Adrenal gland (tissue), 12 donors: ENCODE data around the gene HOXA6. TPM values are rescaled to one million over a fixed set of nuclear protein-coding genes. Genes with fewer than 3 reads are reported as not detected.

Experiments used
- DNase-seq, 7 donors: peaks; one replicate each; pipeline ENCODE4 v3.0.0-alpha.2; 2019 to 2020
- H3K27ac ChIP-seq, 5 donors: fragments of 200-600 bp; sonication (generic) in 4 of 5; 1 replicate in 3 of 5; 2 replicates in 2 of 5; pipeline versions ENCODE4 v1.5.1 to v1.8.0; 2016 to 2020; ENCODE audit warnings: mild to moderate bottlenecking in 1 of 5
- H3K27me3 ChIP-seq: fragments of 200-600 bp; 2 replicates; pipeline ENCODE4 v1.8.0; 2021
- H3K36me3 ChIP-seq, 2 donors: fragments of 200-600 bp; replicated peaks in 1 of 2; 1 replicate in 1 of 2; 2 replicates in 1 of 2; pipeline versions ENCODE4 v1.5.1 to v1.8.0; 2018 to 2022
- H3K4me1 ChIP-seq, 2 donors: fragments of 200-600 bp; replicated peaks in 1 of 2; 1 replicate in 1 of 2; 2 replicates in 1 of 2; pipeline versions ENCODE4 v1.5.1 to v1.8.0; 2018 to 2021
- H3K4me3 ChIP-seq, 4 donors: fragments of 200-600 bp; sonication (generic) in 3 of 4; one replicate each; pipeline ENCODE4 v1.5.1; 2016 to 2018
- H3K9me3 ChIP-seq, 3 donors: fragments of 200-600 bp; sonication (generic) in 1 of 3; replicated peaks in 1 of 3; 1 replicate in 2 of 3; 2 replicates in 1 of 3; pipeline versions ENCODE4 v1.5.1 to v1.8.0; 2016 to 2021
- POLR2A ChIP-seq, 2 donors: fragments of 450-650 bp; IDR thresholded peaks; one replicate each; pipeline ENCODE4 v1.6.1; 2017; ENCODE audit warnings: antibody characterized with exemption in 2 of 2, mild to moderate bottlenecking in 2 of 2, moderate library complexity in 1 of 2
- WGBS, 4 donors: extraction: QIAGEN DNeasy Blood & Tissue Kit in 2 of 4; methylation state at CpG; one replicate each; pipeline versions ENCODE4 v1.1.5 to v1.1.7; 2013 to 2017; 5-methylcytosine and 5-hydroxymethylcytosine counted together
- intact Hi-C, 2 donors: fragments of 100-400 bp; cut with DNase I; formaldehyde crosslinking; loops; one replicate each; pipeline versions ENCODE4 v1.14.1 to v1.15.0; 2022 to 2023
- polyA plus RNA-seq, 3 donors: library from polyadenylated mRNA; stranded (reverse); fragments of 200-250 nt in 2 of 3; fragments of 350-450 nt in 1 of 3; fragmentation: Illumina TruSeq in 1 of 3; extraction: RNeasy Lipid Tissue Mini Kit (QIAGEN cat#74804) in 1 of 3; gene quantifications; one replicate each; pipeline ENCODE4 v1.2.3, GENCODE V29; 2013 to 2014
- total RNA-seq, 9 donors: library from RNA; depleted of rRNA in 4 of 9; stranded (reverse); fragments of >200 nt in 4 of 9; fragments of 120-200 nt in 1 of 9; fragmentation: NEBNext Ultra II Directional in 1 of 9; extraction: Animal tissue kit (Norgen Biotek cat#: 25700) in 1 of 9; gene quantifications; one replicate each; pipeline versions ENCODE4 v1.1.0 to v1.2.4, GENCODE V29; 2013 to 2023
- TF ChIP-seq, protein P1 (sequence below), 6 experiments: fragments of 450-650 bp in 4 of 6; fragments of 200-600 bp in 2 of 6; sonication (generic) in 1 of 6; IDR thresholded peaks; 1 replicate in 5 of 6; 2 replicates in 1 of 6; pipeline versions ENCODE4 v1.5.1 to v1.8.0; 2016 to 2021; ENCODE audit warnings: antibody characterized with exemption in 6 of 6, mild to moderate bottlenecking in 2 of 6, moderate library complexity in 1 of 6
- donor health status: healthy with polysubstance abuse.
- donor health status: Bipolar disorder and iron deficiency.
- donor health status: DM: yes; HTN: yes; CAD: no.
- donor health status: DM: no; HTN: no; CAD: no.
- donor health status: DM: no; HTN: no; CAD: no.
- donor health status: DM: yes; HTN: yes; CAD: no.

HOXA6 gene
- total and polyA plus RNA-seq, 12 donors: 1.3 to 27.2 (median 14.8) TPM

DNA sequence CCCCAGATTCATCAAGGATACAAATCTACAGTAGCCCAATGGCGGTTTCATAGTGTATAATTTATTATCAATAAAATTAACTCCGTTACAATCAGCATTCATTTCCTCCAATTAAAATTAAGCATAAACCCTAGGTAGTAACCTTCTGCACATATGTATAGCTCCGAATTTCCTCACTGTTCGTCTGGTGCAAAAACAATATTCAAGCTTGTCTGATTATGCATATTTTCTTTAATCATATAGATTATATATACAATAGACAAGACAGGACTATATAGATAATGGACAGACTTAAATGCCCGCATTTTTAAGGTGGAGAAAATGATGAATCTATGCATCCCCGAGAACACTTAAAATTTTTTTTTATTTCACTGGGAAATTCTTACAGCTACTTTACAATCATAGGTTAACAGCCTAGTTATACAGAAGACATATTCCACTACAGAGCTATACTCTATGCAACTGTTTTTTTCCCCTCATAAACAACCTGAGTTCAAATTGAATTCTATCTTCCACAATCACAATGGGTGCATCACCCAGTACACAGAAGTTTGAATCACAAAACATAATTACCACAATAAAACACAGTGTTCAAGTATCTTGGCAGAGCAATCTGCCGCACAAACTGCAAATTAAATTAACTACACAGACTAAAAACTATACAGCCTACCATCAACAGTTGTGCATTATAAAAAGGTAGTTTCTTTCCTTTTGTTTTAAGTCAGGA lies 15.2 kb upstream of the HOXA6 start:
- peaks cover 27% of the 10 kb centered on the region for H3K27me3 ChIP-seq
- H3K27ac ChIP-seq: no peak overlapping the region
- H3K4me3 ChIP-seq: peak overlapping the region in 1 of 4 donors; percentile 14

DNA sequence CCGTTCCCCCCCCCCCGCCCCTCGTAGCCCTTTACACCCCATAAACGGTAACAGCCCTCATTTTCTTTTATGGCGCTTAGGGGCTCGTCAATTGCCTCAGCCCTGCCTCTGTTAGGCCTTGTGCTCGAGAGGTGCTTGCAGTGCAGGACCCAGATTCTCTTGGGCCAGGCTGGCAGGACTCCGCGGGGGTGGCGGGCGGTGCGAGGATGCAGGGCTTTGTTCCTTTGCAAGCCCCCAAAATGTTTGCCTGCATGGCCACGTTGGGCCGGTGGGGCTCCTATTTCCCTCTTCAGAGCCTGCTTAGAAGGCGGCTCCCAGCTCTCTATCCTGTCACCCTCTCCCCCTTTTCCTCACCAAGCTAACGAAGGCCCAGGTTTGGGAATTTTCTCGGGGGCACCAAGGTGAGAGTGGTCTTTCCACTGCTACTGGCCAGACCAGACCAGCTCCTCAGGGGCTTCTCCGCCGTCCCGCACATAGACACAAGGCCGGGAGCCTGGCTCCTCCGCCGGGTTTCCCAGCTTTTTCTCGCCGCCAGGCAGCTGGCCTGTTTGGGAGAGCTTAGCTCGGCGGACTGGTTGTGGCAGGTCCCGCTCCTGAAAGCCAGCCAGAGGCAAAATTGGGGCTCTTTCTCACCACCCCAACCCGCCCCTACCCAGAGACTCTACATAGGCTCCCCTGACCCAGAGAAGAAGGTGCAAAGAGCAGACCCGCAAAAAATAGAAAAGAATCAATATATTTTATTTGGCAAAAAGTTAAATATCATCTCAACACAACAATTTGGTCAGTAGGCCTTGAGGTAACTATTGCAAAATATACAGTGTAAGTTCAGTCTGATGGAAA lies 14.4 kb upstream of the HOXA6 start:
- Histone ChIP-seq H3K4me3 (no peak overlapping the region), H3K27ac (no peak overlapping the region)
- DNase-seq: peak in 1 of 7 donors; percentile 19

More for the DNA sequence above, 15.2 kb upstream of the HOXA6 start:
- no peaks in the 10 kb centered on the region for H3K9me3 ChIP-seq
- peaks cover 4 to 24% of the 10 kb centered on the region in 2 donors for H3K4me1 ChIP-seq
- no peaks in the 10 kb centered on the region for H3K36me3 ChIP-seq
- DNase-seq: no peak
- TF ChIP-seq, protein P1, sequence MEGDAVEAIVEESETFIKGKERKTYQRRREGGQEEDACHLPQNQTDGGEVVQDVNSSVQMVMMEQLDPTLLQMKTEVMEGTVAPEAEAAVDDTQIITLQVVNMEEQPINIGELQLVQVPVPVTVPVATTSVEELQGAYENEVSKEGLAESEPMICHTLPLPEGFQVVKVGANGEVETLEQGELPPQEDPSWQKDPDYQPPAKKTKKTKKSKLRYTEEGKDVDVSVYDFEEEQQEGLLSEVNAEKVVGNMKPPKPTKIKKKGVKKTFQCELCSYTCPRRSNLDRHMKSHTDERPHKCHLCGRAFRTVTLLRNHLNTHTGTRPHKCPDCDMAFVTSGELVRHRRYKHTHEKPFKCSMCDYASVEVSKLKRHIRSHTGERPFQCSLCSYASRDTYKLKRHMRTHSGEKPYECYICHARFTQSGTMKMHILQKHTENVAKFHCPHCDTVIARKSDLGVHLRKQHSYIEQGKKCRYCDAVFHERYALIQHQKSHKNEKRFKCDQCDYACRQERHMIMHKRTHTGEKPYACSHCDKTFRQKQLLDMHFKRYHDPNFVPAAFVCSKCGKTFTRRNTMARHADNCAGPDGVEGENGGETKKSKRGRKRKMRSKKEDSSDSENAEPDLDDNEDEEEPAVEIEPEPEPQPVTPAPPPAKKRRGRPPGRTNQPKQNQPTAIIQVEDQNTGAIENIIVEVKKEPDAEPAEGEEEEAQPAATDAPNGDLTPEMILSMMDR (IDR thresholded peaks at IDR 0.05): no peak
- no peak for TF ChIP-seq POLR2A (IDR thresholded peaks at IDR 0.05)
- WGBS, 4 donors: 78 to 87% (median 86%) methylated on average over 7 of the region's 7 CpGs
- intact Hi-C loops: loop anchor here (5.0 to 10.0 kb wide), 4 partner anchors 788 to 1278 kb away; no protein-coding TSS in a partner anchor

DNA sequence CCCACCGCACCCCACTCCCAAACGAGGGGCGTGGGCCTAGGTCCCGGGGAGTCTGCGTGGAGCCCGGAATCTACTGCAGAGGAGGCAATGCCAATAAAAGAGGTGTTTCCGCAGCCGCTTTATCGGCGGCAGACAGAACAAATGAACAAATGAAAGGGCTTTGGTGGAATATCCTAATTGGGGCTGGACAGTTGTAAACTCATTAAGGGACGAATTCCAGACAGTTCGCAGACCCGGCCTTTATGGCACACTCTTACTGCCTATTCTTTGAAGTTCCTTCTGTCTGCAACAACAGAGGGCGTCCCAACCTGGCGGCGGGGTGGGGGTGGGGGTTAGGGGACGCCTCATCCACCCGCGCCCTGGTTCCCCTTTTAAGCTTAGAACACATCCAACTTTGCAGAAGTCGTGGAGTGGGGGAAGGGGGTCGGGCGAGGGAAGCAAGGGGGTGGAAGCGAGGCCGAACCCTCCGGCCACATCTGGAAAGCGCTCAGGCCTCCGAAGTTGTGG lies 13.7 kb upstream of the HOXA6 start:
- Histone ChIP-seq H3K9me3 (no peaks in the 10 kb centered on the region), H3K27ac (peak overlapping the region in 3 of 5 donors; percentile 63 to 88 (median 85)), H3K36me3 (no peaks in the 10 kb centered on the region), H3K4me1 (peaks cover 4 to 24% of the 10 kb centered on the region in 2 donors), H3K27me3 (peaks cover 17% of the 10 kb centered on the region), H3K4me3 (peak overlapping the region in 2 of 4 donors; percentile 52 to 75)
- intact Hi-C loops: loop anchor here (5.0 to 10.0 kb wide), 4 partner anchors 786 to 1276 kb away; no protein-coding TSS in a partner anchor
- TF ChIP-seq, protein P1 (IDR thresholded peaks at IDR 0.05): no peak
- 20 to 32% (median 21%) methylated on average over 17 to 27 of the region's 27 CpGs for WGBS, 4 donors
- DNase-seq: peak in 3 of 7 donors; percentile 27 to 48 (median 31)

More for the DNA sequence above, 14.4 kb upstream of the HOXA6 start:
- TF ChIP-seq, protein P1 (IDR thresholded peaks at IDR 0.05): no peak
- no peak for TF ChIP-seq POLR2A (IDR thresholded peaks at IDR 0.05)
- intact Hi-C loops: loop anchor here (5.0 to 10.0 kb wide), 4 partner anchors 787 to 1277 kb away; no protein-coding TSS in a partner anchor
- no peaks in the 10 kb centered on the region for H3K9me3 ChIP-seq
- peaks cover 22% of the 10 kb centered on the region for H3K27me3 ChIP-seq
- 65 to 72% (median 69%) methylated on average over 24 to 30 of the region's 30 CpGs for WGBS, 4 donors
- peaks cover 4 to 24% of the 10 kb centered on the region in 2 donors for H3K4me1 ChIP-seq
- H3K36me3 ChIP-seq: no peaks in the 10 kb centered on the region
